ENCODE data around the gene DLG1.

GRCh38 chr3:197080344-197080743 lies 218.1 kb downstream of the DLG1 start:
- TF ChIP-seq POLR2AphosphoS5 (IDR thresholded peaks at IDR 0.05; ENCODE audit: low read depth, low read length) (no peak), CTCF (IDR thresholded peaks at IDR 0.05 in 2 of 3, conservative IDR thresholded peaks at IDR 0.05 in 1 of 3; ENCODE audit: borderline replicate concordance in 1 of 3, insufficient read depth in 1 of 3, low read depth in 2 of 3, low read length in 2 of 3) (no peak), EZH2phosphoT487 (IDR thresholded peaks at IDR 0.05; ENCODE audit: borderline replicate concordance) (no peak), REST (IDR thresholded peaks at IDR 0.05; ENCODE audit: low read depth) (no peak)

All from HCT116 (cell line).